ENCODE results near the gene CERS6. TPM values are rescaled to one million over a fixed set of nuclear protein-coding genes. Genes with fewer than 3 reads are reported as not detected.

Gene CERS6
- total and polyA plus RNA-seq, 2 of the 8 experiments (the other 6 are each of a cell fraction or from before 2014, with no cell fraction given), result 6.8 to 28.2 TPM

DNA sequence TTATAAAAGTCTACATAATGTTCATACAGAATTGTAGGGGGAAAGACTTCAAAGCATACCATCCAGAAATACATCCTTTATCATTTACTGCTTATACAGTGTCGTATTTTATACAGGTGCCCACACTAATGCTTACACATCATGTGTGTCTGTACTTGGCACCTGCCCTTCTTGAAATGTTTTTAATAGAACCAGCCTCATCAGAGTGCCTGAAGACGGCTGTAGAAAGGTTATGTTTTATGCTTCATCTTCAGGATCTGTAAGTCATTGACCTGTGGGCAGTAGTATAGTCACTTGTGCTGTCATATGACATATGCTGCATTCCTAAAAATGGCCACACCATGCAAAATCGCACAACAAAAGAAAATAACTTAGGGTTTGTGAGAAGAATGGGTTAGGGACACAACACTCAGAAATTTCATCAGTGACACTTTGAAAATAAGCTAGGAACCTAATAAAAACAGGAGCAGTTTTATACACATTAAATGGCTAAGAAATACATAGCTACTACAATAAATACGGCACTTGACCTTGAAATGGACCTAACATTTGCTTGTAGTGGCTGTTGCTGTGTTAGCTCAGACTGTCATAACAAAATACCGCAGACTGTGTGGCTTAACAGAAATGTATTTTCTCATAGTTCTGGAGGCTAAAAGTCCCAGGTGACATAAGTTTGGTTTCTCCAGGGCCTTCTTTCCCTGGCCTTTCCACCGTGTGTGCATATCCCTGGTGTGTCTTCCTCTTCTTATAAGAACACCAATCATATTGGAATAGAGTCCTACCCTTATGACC is 112.6 kb downstream of the CERS6 start (continued):
- TF ChIP-seq, protein P1, sequence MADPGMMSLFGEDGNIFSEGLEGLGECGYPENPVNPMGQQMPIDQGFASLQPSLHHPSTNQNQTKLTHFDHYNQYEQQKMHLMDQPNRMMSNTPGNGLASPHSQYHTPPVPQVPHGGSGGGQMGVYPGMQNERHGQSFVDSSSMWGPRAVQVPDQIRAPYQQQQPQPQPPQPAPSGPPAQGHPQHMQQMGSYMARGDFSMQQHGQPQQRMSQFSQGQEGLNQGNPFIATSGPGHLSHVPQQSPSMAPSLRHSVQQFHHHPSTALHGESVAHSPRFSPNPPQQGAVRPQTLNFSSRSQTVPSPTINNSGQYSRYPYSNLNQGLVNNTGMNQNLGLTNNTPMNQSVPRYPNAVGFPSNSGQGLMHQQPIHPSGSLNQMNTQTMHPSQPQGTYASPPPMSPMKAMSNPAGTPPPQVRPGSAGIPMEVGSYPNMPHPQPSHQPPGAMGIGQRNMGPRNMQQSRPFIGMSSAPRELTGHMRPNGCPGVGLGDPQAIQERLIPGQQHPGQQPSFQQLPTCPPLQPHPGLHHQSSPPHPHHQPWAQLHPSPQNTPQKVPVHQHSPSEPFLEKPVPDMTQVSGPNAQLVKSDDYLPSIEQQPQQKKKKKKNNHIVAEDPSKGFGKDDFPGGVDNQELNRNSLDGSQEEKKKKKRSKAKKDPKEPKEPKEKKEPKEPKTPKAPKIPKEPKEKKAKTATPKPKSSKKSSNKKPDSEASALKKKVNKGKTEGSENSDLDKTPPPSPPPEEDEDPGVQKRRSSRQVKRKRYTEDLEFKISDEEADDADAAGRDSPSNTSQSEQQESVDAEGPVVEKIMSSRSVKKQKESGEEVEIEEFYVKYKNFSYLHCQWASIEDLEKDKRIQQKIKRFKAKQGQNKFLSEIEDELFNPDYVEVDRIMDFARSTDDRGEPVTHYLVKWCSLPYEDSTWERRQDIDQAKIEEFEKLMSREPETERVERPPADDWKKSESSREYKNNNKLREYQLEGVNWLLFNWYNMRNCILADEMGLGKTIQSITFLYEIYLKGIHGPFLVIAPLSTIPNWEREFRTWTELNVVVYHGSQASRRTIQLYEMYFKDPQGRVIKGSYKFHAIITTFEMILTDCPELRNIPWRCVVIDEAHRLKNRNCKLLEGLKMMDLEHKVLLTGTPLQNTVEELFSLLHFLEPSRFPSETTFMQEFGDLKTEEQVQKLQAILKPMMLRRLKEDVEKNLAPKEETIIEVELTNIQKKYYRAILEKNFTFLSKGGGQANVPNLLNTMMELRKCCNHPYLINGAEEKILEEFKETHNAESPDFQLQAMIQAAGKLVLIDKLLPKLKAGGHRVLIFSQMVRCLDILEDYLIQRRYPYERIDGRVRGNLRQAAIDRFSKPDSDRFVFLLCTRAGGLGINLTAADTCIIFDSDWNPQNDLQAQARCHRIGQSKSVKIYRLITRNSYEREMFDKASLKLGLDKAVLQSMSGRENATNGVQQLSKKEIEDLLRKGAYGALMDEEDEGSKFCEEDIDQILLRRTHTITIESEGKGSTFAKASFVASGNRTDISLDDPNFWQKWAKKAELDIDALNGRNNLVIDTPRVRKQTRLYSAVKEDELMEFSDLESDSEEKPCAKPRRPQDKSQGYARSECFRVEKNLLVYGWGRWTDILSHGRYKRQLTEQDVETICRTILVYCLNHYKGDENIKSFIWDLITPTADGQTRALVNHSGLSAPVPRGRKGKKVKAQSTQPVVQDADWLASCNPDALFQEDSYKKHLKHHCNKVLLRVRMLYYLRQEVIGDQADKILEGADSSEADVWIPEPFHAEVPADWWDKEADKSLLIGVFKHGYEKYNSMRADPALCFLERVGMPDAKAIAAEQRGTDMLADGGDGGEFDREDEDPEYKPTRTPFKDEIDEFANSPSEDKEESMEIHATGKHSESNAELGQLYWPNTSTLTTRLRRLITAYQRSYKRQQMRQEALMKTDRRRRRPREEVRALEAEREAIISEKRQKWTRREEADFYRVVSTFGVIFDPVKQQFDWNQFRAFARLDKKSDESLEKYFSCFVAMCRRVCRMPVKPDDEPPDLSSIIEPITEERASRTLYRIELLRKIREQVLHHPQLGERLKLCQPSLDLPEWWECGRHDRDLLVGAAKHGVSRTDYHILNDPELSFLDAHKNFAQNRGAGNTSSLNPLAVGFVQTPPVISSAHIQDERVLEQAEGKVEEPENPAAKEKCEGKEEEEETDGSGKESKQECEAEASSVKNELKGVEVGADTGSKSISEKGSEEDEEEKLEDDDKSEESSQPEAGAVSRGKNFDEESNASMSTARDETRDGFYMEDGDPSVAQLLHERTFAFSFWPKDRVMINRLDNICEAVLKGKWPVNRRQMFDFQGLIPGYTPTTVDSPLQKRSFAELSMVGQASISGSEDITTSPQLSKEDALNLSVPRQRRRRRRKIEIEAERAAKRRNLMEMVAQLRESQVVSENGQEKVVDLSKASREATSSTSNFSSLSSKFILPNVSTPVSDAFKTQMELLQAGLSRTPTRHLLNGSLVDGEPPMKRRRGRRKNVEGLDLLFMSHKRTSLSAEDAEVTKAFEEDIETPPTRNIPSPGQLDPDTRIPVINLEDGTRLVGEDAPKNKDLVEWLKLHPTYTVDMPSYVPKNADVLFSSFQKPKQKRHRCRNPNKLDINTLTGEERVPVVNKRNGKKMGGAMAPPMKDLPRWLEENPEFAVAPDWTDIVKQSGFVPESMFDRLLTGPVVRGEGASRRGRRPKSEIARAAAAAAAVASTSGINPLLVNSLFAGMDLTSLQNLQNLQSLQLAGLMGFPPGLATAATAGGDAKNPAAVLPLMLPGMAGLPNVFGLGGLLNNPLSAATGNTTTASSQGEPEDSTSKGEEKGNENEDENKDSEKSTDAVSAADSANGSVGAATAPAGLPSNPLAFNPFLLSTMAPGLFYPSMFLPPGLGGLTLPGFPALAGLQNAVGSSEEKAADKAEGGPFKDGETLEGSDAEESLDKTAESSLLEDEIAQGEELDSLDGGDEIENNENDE (IDR thresholded peaks at IDR 0.05; ENCODE audit: insufficient replicate concordance, low read length), result peak; percentile 95
- no peak for TF ChIP-seq SIRT6 (IDR thresholded peaks at IDR 0.05; ENCODE audit: low read length)
- no peak for TF ChIP-seq JUND (IDR thresholded peaks at IDR 0.05; ENCODE audit: low read length)
- TF ChIP-seq, protein P2, sequence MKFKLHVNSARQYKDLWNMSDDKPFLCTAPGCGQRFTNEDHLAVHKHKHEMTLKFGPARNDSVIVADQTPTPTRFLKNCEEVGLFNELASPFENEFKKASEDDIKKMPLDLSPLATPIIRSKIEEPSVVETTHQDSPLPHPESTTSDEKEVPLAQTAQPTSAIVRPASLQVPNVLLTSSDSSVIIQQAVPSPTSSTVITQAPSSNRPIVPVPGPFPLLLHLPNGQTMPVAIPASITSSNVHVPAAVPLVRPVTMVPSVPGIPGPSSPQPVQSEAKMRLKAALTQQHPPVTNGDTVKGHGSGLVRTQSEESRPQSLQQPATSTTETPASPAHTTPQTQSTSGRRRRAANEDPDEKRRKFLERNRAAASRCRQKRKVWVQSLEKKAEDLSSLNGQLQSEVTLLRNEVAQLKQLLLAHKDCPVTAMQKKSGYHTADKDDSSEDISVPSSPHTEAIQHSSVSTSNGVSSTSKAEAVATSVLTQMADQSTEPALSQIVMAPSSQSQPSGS (IDR thresholded peaks at IDR 0.05; ENCODE audit: low read length), result no peak
- TF ChIP-seq CHD1 (IDR thresholded peaks at IDR 0.05; ENCODE audit: low read depth, low read length), result no peak
- no peak for TF ChIP-seq SIN3A (conservative IDR thresholded peaks at IDR 0.05 in 1 of 2, IDR thresholded peaks at IDR 0.05 in 1 of 2; ENCODE audit: low read depth in 1 of 2, low read length in 2 of 2)
- no peak for TF ChIP-seq GABPA (IDR thresholded peaks at IDR 0.05; ENCODE audit: borderline replicate concordance, insufficient read depth, low read length)
